H9 (cell line): ENCODE measurements around the gene MED13L. TPM values are rescaled to one million over a fixed set of nuclear protein-coding genes. Genes with fewer than 3 reads are reported as not detected.

Experiments
- DNase-seq: peaks from one replicate; pipeline ENCODE4 v3.0.0-alpha.2; 2017
- H2AFZ ChIP-seq: one replicate; pipeline ENCODE4 v1.6.1; 2013; ENCODE audit warnings: mild to moderate bottlenecking, low read length, control low read depth, moderate library complexity
- H2AK5ac ChIP-seq: 2 replicates; pipeline ENCODE4 v1.6.1; 2013; ENCODE audit warnings: low read length, control low read depth, mixed read lengths; ENCODE audit not compliant: insufficient read length
- H2BK120ac ChIP-seq: one replicate; pipeline ENCODE4 v1.6.1; 2013; ENCODE audit warnings: low read depth, mild to moderate bottlenecking, low read length, control low read depth, inconsistent platforms; ENCODE audit not compliant: poor library complexity, severe bottlenecking
- H2BK12ac ChIP-seq: 2 replicates; pipeline ENCODE4 v1.6.1; 2013; ENCODE audit warnings: low read length, control low read depth, mixed read lengths, low read depth; ENCODE audit not compliant: insufficient read length
- H2BK15ac ChIP-seq: 2 replicates; pipeline ENCODE4 v1.6.1; 2013; ENCODE audit warnings: low read depth, low read length, control low read depth
- H2BK20ac ChIP-seq: one replicate; pipeline ENCODE4 v1.6.1; 2013; ENCODE audit warnings: low read depth, mild to moderate bottlenecking, low read length, control low read depth, inconsistent platforms; ENCODE audit not compliant: poor library complexity, severe bottlenecking
- H2BK5ac ChIP-seq: 2 replicates; pipeline ENCODE4 v1.6.1; 2013; ENCODE audit warnings: low read length, control low read depth, mixed read lengths; ENCODE audit not compliant: insufficient read length
- H3K14ac ChIP-seq: 2 replicates; pipeline ENCODE4 v1.6.1; 2013; ENCODE audit warnings: low read length, control low read depth; ENCODE audit not compliant: insufficient read depth
- H3K18ac ChIP-seq: 2 replicates; pipeline ENCODE4 v1.6.1; 2013; ENCODE audit warnings: low read depth, mild to moderate bottlenecking, mixed read lengths, low read length, control low read depth; ENCODE audit not compliant: insufficient read length
- H3K23ac ChIP-seq: 2 replicates; pipeline ENCODE4 v1.6.1; 2013; ENCODE audit warnings: low read length, control low read depth, mixed read lengths, low read depth; ENCODE audit not compliant: insufficient read length
- H3K23me2 ChIP-seq: 2 replicates; pipeline ENCODE4 v1.6.1; 2013; ENCODE audit warnings: low read depth, mild to moderate bottlenecking, mixed read lengths, low read length, control low read depth; ENCODE audit not compliant: insufficient read length, poor library complexity, severe bottlenecking
- H3K27ac ChIP-seq: 2 replicates; pipeline ENCODE4 v1.5.1; 2013; ENCODE audit warnings: low read length, control low read depth, mixed read lengths, low read depth; ENCODE audit not compliant: insufficient read length
- H3K27me3 ChIP-seq: 2 replicates; pipeline ENCODE4 v1.6.1; 2013; ENCODE audit warnings: low read length, control low read depth, inconsistent platforms; ENCODE audit not compliant: insufficient read depth
- H3K4ac ChIP-seq: 2 replicates; pipeline ENCODE4 v1.6.1; 2013; ENCODE audit warnings: low read depth, mild to moderate bottlenecking, control low read depth, inconsistent platforms, low read length, moderate library complexity
- H3K4me1 ChIP-seq: 2 replicates; pipeline ENCODE4 v1.6.1; 2013; ENCODE audit warnings: low read length, control low read depth, inconsistent platforms; ENCODE audit not compliant: insufficient read depth
- H3K4me2 ChIP-seq: 2 replicates; pipeline ENCODE4 v1.6.1; 2013; ENCODE audit warnings: low read length, control low read depth, mixed read lengths; ENCODE audit not compliant: insufficient read length, insufficient read depth
- H3K56ac ChIP-seq: 2 replicates; pipeline ENCODE4 v1.6.1; 2013; ENCODE audit warnings: low read depth, mild to moderate bottlenecking, mixed read lengths, low read length, control low read depth; ENCODE audit not compliant: insufficient read length
- H3K79me1 ChIP-seq: 2 replicates; pipeline ENCODE4 v1.6.1; 2013; ENCODE audit warnings: low read depth, mild to moderate bottlenecking, moderate library complexity, low read length, control low read depth, inconsistent platforms; ENCODE audit not compliant: insufficient read depth, poor library complexity, severe bottlenecking
- H3K79me2 ChIP-seq: 2 replicates; pipeline ENCODE4 v1.6.1; 2013; ENCODE audit warnings: low read length, control low read depth, inconsistent platforms; ENCODE audit not compliant: insufficient read depth
- H3K9ac ChIP-seq: 2 replicates; pipeline ENCODE4 v1.6.1; 2013; ENCODE audit warnings: low read length, control low read depth, mixed read lengths; ENCODE audit not compliant: insufficient read length; ENCODE audit errors: extremely low read depth
- H3K9me3 ChIP-seq: one replicate; pipeline ENCODE4 v1.6.1; 2013; ENCODE audit warnings: low read depth, low read length, inconsistent platforms; ENCODE audit not compliant: control insufficient read depth
- H3T11ph ChIP-seq: one replicate; pipeline ENCODE4 v1.6.1; 2013; ENCODE audit warnings: mild to moderate bottlenecking, low read length, control low read depth, inconsistent platforms
- H4K20me1 ChIP-seq: one replicate; pipeline ENCODE4 v1.6.1; 2013; ENCODE audit not compliant: control insufficient read depth, insufficient read length, insufficient read depth
- H4K5ac ChIP-seq: 2 replicates; pipeline ENCODE4 v1.6.1; 2013; ENCODE audit warnings: low read depth, mild to moderate bottlenecking, mixed read lengths, low read length, control low read depth; ENCODE audit not compliant: insufficient read length
- H4K8ac ChIP-seq: replicated peaks from 2 replicates; pipeline ENCODE4 v1.6.1; 2013; ENCODE audit warnings: low read length, control low read depth, mixed read lengths, low read depth; ENCODE audit not compliant: insufficient read length
- H4K91ac ChIP-seq: 2 replicates; pipeline ENCODE4 v1.6.1; 2013; ENCODE audit warnings: low read depth, mild to moderate bottlenecking, moderate library complexity, mixed read lengths, low read length, control low read depth; ENCODE audit not compliant: insufficient read length
- H3K27ac Mint-ChIP-seq, 3 experiments: 2 replicates in 2 of 3; 3 replicates in 1 of 3; pipeline ENCODE4 v1.8.0; 2020 to 2021; ENCODE audit warnings: mixed read lengths in 3 of 3, mild to moderate bottlenecking in 1 of 3, moderate library complexity in 1 of 3
- H3K27me3 Mint-ChIP-seq: 2 replicates; pipeline ENCODE4 v1.8.0; 2021; ENCODE audit warnings: low read depth, mild to moderate bottlenecking, moderate library complexity, mixed read lengths
- H3K36me3 Mint-ChIP-seq, 3 experiments: 2 replicates in 2 of 3; 3 replicates in 1 of 3; pipeline ENCODE4 v1.8.0; 2020 to 2021; ENCODE audit warnings: low read depth in 3 of 3, mixed read lengths in 3 of 3; ENCODE audit not compliant: insufficient read depth in 1 of 3
- H3K4me1 Mint-ChIP-seq, 2 experiments: 2 replicates each; pipeline ENCODE4 v1.8.0; 2020; ENCODE audit warnings: mixed read lengths in 2 of 2
- H3K4me3 Mint-ChIP-seq, 2 experiments: 2 replicates in 1 of 2; 3 replicates in 1 of 2; pipeline ENCODE4 v1.8.0; 2020 to 2021; ENCODE audit warnings: mild to moderate bottlenecking in 2 of 2, mixed read lengths in 2 of 2, moderate library complexity in 1 of 2
- H3K9me3 Mint-ChIP-seq, 2 experiments: 2 replicates in 1 of 2; 3 replicates in 1 of 2; pipeline ENCODE4 v1.8.0; 2020; ENCODE audit warnings: mild to moderate bottlenecking in 2 of 2, mixed read lengths in 2 of 2, moderate library complexity in 1 of 2
- WGBS: extraction: QIAGEN DNeasy Blood & Tissue Kit; methylation state at CpG from one replicate; pipeline ENCODE4 v1.1.7; 2013; ENCODE audit warnings: missing lambda C conversion rate, low lambda C conversion rate, mixed read lengths; ENCODE audit not compliant: insufficient read length; ENCODE audit errors: extremely low coverage; 5-methylcytosine and 5-hydroxymethylcytosine counted together
- total RNA-seq: library from RNA; stranded (reverse); gene quantifications from 2 replicates; pipeline ENCODE4 v1.2.1, GENCODE V29; 2021
- TF ChIP-seq, protein P1 (sequence below): fragments of 200-600 bp; sonication (generic); conservative IDR thresholded peaks from 3 replicates; pipeline ENCODE4 v1.8.0; 2021; ENCODE audit warnings: antibody characterized with exemption, mild to moderate bottlenecking

Gene MED13L
- total RNA-seq, 1 experiment from 2014 or later, result 52.4 TPM

DNA sequence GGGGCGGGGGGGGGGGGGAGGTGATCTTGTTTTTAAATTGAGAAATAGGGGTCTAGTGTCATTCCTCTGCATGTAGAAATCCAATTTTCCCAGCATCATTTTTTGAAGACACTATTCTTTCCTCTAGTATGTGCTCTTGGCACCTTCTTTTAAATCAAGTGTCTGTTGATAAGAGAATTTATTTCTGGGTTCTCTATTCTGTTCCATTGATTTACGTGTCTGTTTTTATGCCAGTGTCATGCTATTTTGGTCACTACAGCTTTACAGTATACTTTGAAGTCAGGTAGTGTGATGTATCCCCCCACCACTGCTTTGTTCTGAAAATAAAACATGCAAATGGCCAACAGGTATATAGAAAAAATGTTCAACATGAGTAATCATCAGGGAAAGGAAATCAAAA, 252.7 kb downstream of the MED13L start:
- no CpG with 5 or more reads among the region's 2 CpGs for WGBS

More for the DNA sequence above, 252.7 kb downstream of the MED13L start:
- Histone ChIP-seq H2BK15ac (no peak overlapping the region), H3K9ac (no peak overlapping the region), H3K23me2 (no peaks in the 10 kb centered on the region), H3K56ac (no peak overlapping the region), H3T11ph (no peak overlapping the region), H3K79me1 (no peaks in the 10 kb centered on the region), H3K79me2 (no peaks in the 10 kb centered on the region), H3K9me3 (no peaks in the 10 kb centered on the region), H4K8ac (no peak overlapping the region), H3K27ac (no peak overlapping the region), H2BK12ac (no peak overlapping the region), H4K20me1 (no peaks in the 10 kb centered on the region), H3K27me3 (no peaks in the 10 kb centered on the region), H3K4ac (no peak overlapping the region), H2AFZ (no peak overlapping the region), H2BK20ac (no peak overlapping the region), H3K18ac (no peak overlapping the region), H3K14ac (no peak overlapping the region), H3K4me2 (no peak overlapping the region), H3K4me1 (no peaks in the 10 kb centered on the region), H2AK5ac (no peak overlapping the region), H4K91ac (no peak overlapping the region), H4K5ac (no peak overlapping the region), H2BK5ac (no peak overlapping the region), H3K23ac (no peak overlapping the region), H2BK120ac (no peak overlapping the region)
- Mint-ChIP-seq H3K27me3 (no peaks in the 10 kb centered on the region), H3K36me3 (no peaks in the 10 kb centered on the region), H3K4me3 (no peak overlapping the region), H3K4me1 (peaks cover 5 to 7% of the 10 kb centered on the region in 2 experiments), H3K27ac (no peak overlapping the region), H3K9me3 (no peaks in the 10 kb centered on the region)
- TF ChIP-seq, protein P1, sequence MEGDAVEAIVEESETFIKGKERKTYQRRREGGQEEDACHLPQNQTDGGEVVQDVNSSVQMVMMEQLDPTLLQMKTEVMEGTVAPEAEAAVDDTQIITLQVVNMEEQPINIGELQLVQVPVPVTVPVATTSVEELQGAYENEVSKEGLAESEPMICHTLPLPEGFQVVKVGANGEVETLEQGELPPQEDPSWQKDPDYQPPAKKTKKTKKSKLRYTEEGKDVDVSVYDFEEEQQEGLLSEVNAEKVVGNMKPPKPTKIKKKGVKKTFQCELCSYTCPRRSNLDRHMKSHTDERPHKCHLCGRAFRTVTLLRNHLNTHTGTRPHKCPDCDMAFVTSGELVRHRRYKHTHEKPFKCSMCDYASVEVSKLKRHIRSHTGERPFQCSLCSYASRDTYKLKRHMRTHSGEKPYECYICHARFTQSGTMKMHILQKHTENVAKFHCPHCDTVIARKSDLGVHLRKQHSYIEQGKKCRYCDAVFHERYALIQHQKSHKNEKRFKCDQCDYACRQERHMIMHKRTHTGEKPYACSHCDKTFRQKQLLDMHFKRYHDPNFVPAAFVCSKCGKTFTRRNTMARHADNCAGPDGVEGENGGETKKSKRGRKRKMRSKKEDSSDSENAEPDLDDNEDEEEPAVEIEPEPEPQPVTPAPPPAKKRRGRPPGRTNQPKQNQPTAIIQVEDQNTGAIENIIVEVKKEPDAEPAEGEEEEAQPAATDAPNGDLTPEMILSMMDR, result no peak
- no peak for DNase-seq
